Endometrial microvascular endothelial cells (primary cell): ENCODE measurements around the gene PUM1. TPM values are rescaled to one million over a fixed set of nuclear protein-coding genes. Genes with fewer than 3 reads are reported as not detected.
"Not testable (repeated sequence)": the region's sequence is repeated elsewhere in the genome, so short reads cannot be mapped to it uniquely, and the experiment has no call there.

ENCODE experiments used
- in situ Hi-C: cut with HindIII; loops from 2 replicates; pipeline ENCODE4 v1.10.0; 2017; ENCODE audit warnings: low sequenced_read_pairs, low pct_unique_long_range_greater_than_20kb; ENCODE audit errors: inconsistent ontology term
- total RNA-seq: library from RNA; depleted of rRNA; stranded (reverse); fragments of >200 nt; gene quantifications from one replicate; pipeline ENCODE4 v1.2.3, GENCODE V29; 2015; ENCODE audit errors: inconsistent ontology term

The PUM1 gene, protein sequence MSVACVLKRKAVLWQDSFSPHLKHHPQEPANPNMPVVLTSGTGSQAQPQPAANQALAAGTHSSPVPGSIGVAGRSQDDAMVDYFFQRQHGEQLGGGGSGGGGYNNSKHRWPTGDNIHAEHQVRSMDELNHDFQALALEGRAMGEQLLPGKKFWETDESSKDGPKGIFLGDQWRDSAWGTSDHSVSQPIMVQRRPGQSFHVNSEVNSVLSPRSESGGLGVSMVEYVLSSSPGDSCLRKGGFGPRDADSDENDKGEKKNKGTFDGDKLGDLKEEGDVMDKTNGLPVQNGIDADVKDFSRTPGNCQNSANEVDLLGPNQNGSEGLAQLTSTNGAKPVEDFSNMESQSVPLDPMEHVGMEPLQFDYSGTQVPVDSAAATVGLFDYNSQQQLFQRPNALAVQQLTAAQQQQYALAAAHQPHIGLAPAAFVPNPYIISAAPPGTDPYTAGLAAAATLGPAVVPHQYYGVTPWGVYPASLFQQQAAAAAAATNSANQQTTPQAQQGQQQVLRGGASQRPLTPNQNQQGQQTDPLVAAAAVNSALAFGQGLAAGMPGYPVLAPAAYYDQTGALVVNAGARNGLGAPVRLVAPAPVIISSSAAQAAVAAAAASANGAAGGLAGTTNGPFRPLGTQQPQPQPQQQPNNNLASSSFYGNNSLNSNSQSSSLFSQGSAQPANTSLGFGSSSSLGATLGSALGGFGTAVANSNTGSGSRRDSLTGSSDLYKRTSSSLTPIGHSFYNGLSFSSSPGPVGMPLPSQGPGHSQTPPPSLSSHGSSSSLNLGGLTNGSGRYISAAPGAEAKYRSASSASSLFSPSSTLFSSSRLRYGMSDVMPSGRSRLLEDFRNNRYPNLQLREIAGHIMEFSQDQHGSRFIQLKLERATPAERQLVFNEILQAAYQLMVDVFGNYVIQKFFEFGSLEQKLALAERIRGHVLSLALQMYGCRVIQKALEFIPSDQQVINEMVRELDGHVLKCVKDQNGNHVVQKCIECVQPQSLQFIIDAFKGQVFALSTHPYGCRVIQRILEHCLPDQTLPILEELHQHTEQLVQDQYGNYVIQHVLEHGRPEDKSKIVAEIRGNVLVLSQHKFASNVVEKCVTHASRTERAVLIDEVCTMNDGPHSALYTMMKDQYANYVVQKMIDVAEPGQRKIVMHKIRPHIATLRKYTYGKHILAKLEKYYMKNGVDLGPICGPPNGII
- total RNA-seq: 72.1 TPM

- in situ Hi-C loops: no loop called here
These were observed at the start of gene PUM1 for GRCh38 chr1:31065310-31066217. TSS of gene PUM1 (minus strand) at chr1:31065717. CDS start at chr1:31059566, 6,151 bp downstream.

DNA sequence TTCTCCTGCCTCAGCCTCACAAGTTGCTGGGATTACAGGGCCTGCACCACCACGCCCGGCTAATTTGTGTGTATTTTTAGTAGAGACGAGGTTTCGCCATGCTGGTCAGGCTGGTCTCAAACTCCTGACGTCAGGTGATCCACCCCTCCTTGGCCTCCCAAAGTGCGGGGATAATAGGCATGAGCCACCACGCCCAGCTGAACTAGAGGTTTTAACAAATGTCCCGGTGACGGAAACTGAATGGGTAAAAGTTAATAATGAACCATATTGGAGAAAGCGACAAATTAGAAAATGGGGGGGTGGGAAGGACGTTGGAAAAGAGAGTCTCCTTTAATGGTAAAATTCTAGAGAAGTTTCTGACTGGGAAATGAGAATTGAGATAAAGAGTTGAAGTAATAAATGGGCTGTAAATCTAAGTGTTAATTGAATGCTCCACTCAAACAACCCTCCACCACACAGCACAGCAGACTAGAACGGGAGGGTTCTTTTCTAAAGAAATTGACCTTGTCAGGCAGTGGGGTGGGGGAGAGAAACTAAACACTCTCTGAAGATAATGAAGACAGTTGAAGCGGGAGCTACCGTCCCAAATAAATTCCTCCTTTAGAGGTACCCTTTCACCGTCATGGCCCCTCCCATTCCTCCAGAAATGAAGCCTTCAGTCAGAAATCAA is 46.9 kb upstream of the PUM1 start:
- in situ Hi-C loops: no loop called here

GRCh38 chr1:31111290-31111951 is 45.9 kb upstream of the PUM1 start:
- in situ Hi-C loops: no loop called here

- in situ Hi-C loops: no loop called here
These were observed 45.3 kb upstream of the PUM1 start for GRCh38 chr1:31110846-31111245.

DNA sequence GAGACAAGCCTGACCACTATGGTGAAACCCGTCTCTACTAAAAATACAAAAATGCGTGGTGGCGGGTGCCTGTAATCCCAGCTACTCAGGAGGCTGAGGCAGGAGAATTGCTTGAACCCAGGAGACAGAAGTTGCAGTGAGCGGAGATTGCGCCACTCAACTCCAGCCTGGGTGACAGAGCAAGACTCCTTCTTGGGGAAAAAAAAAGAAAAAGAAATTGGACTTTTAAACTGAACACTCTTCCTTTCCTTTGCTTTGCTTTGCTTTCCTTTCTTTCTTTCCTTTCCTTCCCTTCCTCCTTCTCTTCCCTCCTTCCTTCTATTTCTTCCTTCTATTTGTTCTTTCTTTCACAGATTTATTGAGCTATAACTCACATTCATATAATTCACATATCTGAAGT is 43.3 kb upstream of the PUM1 start:
- in situ Hi-C loops: no loop called here

DNA sequence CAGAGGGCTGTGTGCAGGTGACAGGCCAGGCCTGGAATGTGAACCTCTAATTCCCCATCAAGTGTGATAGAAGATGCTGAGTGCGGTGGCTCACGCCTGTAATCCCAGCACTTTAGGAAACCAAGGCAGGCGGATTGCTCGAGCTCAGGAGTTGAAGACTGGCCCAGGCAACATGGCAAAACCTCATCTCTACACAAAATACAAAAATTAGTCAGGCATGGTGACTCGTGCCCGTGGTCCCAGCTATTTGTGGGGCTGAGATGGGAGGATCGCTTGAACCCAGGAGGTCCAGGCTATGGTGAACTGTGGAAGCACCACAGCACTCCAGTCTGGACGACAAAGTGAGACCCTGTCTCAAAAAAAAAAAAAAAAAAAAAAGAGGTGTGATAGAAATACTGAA is 40.1 kb upstream of the PUM1 start:
- in situ Hi-C loops: no loop called here

- in situ Hi-C loops: no loop called here
These were observed 37.0 kb upstream of the PUM1 start for GRCh38 chr1:31102501-31102950.

DNA sequence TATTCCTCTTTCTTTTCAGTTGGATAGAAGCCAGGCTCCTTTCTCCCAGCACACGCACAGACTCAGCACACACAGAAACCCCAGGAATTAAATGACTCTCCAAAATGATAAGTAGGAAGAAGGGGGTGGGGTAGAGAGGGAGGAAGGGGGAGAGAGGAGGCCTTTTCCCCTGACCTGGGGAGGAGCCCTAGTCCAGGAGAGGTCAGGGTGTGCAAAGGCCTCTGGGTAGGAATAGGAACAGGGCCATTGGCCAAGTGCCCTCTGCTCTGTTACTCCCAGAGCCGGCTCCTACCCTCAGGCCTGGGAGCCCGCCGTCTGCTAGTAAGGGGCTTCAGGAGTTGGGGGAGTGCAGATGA is 35.6 kb upstream of the PUM1 start:
- in situ Hi-C loops: no loop called here

GRCh38 chr1:31099293-31100032 is 33.9 kb upstream of the PUM1 start:
- in situ Hi-C loops: no loop called here

DNA sequence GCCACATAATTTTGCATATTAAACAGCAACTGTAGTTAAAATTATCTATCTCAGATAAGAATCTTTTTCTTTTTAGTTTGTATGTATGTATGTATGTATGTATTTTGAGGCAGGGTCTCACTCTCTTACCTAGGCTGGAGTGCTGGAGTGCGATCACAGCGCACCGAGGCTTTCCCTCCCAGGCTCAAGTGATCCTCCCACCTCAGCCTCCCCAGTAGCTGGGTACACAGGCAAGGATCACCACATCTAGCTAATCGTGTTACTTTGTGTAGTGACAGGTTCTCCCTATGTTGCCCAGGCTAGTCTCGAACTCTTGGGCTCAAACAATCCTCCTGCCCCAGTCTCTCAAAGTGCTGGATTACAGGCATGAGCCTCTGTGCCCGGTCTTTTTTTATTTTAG is 30.5 kb upstream of the PUM1 start:
- in situ Hi-C loops: no loop called here

GRCh38 chr1:31095298-31095981 is 29.9 kb upstream of the PUM1 start:
- in situ Hi-C loops: no loop called here

DNA sequence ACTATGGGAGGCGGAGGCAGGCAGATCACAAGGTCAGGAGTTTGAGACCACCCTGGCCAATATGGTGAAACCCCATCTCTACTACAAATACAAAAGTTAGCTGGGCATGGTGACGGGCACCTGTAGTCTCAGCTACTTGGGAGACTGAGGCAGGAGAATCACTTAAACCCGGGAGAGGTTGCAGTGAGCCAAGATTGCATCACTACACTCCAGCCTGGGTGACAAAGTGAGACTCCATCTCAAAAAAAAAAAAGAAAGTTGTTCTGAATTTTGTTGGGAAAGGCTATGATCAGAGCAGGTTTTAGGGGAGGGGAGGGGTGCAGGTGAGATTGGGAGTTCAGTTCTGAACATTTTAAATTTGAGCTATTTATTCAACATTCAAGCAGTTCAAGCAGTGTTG is 22.6 kb upstream of the PUM1 start:
- in situ Hi-C loops: not testable (repeated sequence)

DNA sequence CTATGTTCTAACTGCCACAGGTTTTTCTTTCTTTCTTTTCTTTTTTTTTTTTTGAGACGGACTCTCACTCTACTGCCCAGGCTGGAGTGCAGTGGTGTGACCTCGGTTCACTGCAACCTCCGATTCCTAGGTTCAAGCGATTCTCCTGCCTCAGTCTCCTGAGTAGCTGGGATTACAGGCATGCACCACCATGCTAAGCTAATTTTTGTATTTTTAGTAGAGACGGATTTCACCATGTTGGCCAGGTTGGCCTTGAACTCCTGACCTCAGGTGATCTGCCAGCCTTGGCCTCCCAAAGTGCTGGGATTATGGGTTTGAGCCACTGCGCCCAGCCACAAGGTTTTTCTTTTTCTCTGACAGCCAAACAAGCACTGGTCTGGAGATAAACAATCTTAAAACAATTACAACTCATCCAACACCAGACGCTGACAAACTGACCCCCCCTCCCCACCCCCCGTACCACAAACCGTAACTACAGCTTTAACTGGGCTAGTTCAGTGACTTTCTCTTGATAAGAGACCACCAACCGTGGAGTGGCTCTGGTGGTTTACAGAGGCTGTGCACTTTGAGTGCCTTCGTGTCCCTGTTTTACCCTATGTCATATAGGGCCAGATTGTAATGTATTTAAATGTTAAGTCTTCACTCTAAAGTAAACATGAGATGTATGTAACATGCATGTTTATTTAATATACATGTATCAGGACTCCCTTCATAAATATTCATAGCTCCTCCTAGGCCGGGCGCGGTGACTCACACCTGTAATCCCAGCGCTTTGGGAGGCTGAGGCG is 19.5 kb upstream of the PUM1 start:
- in situ Hi-C loops: no loop called here

DNA sequence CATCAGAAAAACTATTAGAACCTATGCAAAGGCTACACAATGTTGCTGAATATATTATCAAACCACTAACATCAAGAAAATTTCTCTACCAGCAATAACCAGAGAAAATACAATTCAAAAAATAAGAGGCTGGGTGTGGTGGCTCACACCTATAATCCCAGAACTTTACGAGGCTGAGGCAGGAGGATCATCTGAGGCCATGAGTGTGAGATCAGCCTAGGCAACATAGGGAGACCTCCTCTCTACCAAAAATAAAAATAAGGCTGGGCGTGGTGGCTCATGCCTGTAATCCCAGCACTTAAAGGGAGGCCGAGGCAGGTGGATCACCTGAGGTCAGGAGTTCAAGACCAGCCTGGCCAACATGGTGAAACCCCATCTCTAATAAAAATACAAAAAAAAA is 16.9 kb upstream of the PUM1 start:
- in situ Hi-C loops: no loop called here

DNA sequence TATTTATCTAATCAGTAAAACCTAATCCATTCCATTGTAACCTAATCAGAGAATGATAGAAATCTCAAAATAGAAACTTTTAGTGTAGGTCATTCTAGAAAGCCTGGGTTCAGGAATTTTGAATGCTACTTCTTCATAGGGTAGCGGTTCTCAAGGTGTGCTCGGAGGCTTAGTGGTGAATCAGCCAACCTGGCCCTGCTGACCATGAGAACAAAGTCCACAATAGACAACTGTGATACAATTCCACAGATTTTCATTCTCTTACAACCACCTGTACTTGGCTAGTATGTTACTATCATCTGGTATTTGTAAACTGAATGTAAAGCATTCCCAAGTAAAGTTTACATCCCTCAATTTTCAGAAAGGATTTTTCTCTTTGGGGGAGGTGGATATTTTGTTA is 7.5 kb upstream of the PUM1 start:
- in situ Hi-C loops: no loop called here

GRCh38 chr1:31072304-31072746 is 6.8 kb upstream of the PUM1 start:
- in situ Hi-C loops: no loop called here
